Mesothelial cell of epicardium (in vitro differentiated cells): Measurements from ENCODE around the gene OR5AU1. TPM values are rescaled to one million over a fixed set of nuclear protein-coding genes. Genes with fewer than 3 reads are reported as not detected.

ENCODE experiments used
- DNase-seq, 2 experiments: peaks; one replicate each; pipeline ENCODE4 v3.0.0; 2021; ENCODE audit warnings: low spot score in 2 of 2; ENCODE audit not compliant: unreplicated experiment in 2 of 2
- H3K27ac Mint-ChIP-seq: 2 replicates; pipeline ENCODE4 v1.8.0; 2021; ENCODE audit warnings: mixed read lengths
- H3K27me3 Mint-ChIP-seq: 2 replicates; pipeline ENCODE4 v1.8.0; 2021; ENCODE audit warnings: low read depth, mixed read lengths
- H3K36me3 Mint-ChIP-seq: 2 replicates; pipeline ENCODE4 v1.8.0; 2021; ENCODE audit warnings: mixed read lengths
- H3K4me1 Mint-ChIP-seq: 2 replicates; pipeline ENCODE4 v1.8.0; 2021; ENCODE audit warnings: mixed read lengths
- H3K4me3 Mint-ChIP-seq: 2 replicates; pipeline ENCODE4 v1.8.0; 2021; ENCODE audit warnings: mild to moderate bottlenecking, moderate library complexity, mixed read lengths
- H3K9me3 Mint-ChIP-seq: 2 replicates; pipeline ENCODE4 v1.8.0; 2021; ENCODE audit warnings: mixed read lengths
- total RNA-seq: library from RNA; stranded (reverse); gene quantifications from 3 replicates; pipeline ENCODE4 v1.2.1, GENCODE V29; 2021
- TF ChIP-seq, protein P1 (sequence below): fragments of 200-600 bp; sonication (generic); IDR thresholded peaks from one replicate; pipeline ENCODE4 v1.5.0; 2021; ENCODE audit warnings: antibody characterized with exemption; ENCODE audit not compliant: unreplicated experiment

The OR5AU1 gene
- total RNA-seq, result not detected in 3 replicates

DNA sequence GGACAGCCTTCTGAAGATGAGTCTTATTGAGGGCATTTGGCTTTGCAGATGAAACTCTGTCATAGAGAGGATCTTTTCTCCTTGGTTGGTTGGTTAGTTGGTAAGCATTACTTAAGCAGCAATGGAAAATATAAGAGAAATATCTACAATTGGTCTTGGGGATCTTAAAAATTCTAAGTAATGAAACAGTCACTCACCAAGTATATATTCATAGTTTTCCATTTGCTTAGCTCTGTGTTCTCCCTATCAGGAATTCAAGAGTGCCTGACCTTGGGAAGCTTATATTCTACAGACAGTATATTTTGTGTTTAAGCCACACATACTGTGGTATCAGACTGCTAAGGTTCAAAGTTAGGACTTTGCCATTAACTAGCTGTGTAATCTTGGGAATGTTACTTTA, at the start of gene OR5AU1:
Gene OR5AU1 (minus strand): TSS at position 101 of the 400 bp plus-strand sequence. CDS start 191 bp downstream, outside the sequence.
- Mint-ChIP-seq H3K36me3 (no peaks in the 10 kb centered on the region), H3K27me3 (peaks cover 53% of the 10 kb centered on the region), H3K9me3 (no peaks in the 10 kb centered on the region), H3K27ac (no peak within 1 kb of the TSS), H3K4me1 (no peaks in the 10 kb centered on the region), H3K4me3 (no peak within 1 kb of the TSS)
- TF ChIP-seq, protein P1, sequence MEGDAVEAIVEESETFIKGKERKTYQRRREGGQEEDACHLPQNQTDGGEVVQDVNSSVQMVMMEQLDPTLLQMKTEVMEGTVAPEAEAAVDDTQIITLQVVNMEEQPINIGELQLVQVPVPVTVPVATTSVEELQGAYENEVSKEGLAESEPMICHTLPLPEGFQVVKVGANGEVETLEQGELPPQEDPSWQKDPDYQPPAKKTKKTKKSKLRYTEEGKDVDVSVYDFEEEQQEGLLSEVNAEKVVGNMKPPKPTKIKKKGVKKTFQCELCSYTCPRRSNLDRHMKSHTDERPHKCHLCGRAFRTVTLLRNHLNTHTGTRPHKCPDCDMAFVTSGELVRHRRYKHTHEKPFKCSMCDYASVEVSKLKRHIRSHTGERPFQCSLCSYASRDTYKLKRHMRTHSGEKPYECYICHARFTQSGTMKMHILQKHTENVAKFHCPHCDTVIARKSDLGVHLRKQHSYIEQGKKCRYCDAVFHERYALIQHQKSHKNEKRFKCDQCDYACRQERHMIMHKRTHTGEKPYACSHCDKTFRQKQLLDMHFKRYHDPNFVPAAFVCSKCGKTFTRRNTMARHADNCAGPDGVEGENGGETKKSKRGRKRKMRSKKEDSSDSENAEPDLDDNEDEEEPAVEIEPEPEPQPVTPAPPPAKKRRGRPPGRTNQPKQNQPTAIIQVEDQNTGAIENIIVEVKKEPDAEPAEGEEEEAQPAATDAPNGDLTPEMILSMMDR, result no peak
- DNase-seq, result no peak

DNA sequence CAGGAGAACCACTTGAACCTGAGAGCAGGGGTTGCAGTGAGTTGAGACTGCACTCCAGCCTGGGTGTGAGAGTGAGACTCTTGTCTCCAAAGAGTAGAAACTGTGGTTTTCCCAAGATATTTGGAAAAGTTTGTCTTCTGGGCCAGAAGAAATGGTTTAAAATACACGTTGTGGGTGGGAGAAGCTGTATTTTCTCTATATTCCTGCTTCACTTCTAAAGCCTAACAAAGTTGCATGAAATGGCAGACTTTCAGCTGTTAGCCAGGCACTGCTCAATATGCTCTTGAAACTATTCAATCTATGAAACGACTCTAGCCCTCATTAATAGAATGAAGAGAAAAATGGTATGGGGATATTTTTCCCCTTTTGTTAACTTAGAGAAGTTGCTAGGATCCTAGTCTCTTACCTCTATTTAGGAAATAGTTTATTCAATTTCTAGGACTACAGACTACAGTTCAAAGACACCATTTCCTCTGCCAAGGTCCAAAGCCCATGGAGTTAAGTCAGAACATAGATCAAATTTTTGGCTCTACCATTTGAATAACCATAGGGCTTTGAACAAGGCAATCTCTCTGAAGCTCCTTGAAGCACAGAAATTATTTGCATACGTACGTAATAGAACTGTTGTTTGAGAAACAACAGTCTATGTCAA, 49.3 kb upstream of the OR5AU1 start:
- Mint-ChIP-seq H3K4me1 (no peaks in the 10 kb centered on the region), H3K36me3 (peaks cover 28% of the 10 kb centered on the region), H3K27me3 (no peaks in the 10 kb centered on the region), H3K4me3 (no peak overlapping the region), H3K9me3 (no peaks in the 10 kb centered on the region), H3K27ac (no peak overlapping the region)
- TF ChIP-seq, protein P1, result no peak
- DNase-seq, result no peak

DNA sequence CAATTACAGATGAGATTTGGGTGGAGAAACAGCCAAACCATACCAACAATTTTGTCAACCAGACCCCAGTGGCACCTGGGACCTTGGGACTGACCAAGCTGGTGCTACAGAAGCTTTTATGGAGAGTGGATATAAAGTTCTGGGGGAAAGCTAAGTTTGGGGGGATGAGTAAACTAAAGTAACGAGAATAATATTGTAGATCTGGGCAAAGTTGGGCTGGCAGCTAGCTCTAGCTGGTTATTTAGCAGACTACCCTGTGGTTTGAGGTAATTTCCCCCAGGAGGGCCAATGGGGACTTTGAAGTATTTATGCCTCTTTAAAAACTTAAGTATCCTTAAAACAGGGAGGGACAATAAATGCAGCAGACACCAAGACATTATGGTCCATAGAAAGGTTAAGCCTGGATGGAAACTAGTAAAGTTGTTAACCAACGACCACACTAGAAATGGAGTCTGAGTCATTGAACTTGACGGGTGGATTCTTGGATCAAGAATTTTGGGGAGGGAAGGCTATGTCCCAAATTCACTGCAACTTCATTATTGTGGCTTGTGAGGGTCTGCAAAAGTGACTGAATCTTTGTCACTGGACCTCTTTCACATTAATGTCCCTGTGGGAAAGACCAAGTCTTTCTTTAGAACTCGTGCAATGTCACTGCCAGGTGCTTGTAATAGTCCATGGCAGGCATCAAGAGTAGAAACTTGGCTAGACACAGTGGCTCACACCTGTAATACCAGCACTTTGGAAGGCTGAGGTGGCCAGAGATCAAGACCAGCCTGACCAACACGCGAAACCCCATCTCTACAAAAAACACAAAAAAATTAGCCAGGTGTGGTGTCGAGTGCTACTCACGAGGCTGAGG, 48.5 kb upstream of the OR5AU1 start:
- TF ChIP-seq, protein P1, result no peak
- Mint-ChIP-seq H3K27me3 (no peaks in the 10 kb centered on the region), H3K27ac (peak overlapping the region; percentile 62), H3K4me3 (no peak overlapping the region), H3K36me3 (peaks cover 23% of the 10 kb centered on the region), H3K4me1 (no peaks in the 10 kb centered on the region), H3K9me3 (no peaks in the 10 kb centered on the region)
- no peak for DNase-seq

DNA sequence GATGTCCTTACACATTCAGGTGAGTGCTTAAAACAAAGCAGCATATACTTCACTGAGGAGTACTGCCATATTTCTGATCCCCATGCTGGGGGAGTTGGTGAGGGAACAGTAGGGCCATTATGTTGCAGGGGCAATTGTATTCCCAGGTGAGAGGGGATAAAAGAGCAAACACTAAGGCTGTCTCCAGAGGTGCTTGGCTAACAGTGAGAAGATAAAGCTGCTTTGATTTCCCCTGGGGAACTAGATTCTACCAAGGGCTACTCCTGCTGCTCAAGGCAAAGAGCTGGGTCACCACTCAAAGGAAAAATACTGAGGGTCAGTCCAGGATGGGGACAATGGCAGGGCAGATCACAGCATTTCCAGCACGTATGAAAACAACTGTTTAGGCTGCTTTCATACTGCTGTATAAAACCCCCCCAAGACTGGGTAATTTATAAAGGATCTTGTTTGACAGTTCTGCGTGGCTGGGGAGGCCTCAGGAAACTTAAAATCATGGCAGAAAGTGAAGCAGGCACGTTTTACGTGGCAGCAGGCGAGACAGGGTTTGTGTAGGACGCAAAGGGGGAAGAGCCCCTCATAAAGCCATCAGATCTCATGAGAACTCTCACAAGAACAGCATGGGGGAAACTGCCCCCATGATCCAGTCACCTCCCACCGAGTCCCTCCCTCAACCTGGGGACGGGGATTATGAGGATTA, 47.8 kb upstream of the OR5AU1 start:
- DNase-seq, result no peak
- Mint-ChIP-seq H3K36me3 (peaks cover 20% of the 10 kb centered on the region), H3K9me3 (no peaks in the 10 kb centered on the region), H3K4me1 (no peaks in the 10 kb centered on the region), H3K4me3 (no peak overlapping the region), H3K27ac (peak overlapping the region; percentile 62), H3K27me3 (no peaks in the 10 kb centered on the region)
- TF ChIP-seq, protein P1, result no peak

DNA sequence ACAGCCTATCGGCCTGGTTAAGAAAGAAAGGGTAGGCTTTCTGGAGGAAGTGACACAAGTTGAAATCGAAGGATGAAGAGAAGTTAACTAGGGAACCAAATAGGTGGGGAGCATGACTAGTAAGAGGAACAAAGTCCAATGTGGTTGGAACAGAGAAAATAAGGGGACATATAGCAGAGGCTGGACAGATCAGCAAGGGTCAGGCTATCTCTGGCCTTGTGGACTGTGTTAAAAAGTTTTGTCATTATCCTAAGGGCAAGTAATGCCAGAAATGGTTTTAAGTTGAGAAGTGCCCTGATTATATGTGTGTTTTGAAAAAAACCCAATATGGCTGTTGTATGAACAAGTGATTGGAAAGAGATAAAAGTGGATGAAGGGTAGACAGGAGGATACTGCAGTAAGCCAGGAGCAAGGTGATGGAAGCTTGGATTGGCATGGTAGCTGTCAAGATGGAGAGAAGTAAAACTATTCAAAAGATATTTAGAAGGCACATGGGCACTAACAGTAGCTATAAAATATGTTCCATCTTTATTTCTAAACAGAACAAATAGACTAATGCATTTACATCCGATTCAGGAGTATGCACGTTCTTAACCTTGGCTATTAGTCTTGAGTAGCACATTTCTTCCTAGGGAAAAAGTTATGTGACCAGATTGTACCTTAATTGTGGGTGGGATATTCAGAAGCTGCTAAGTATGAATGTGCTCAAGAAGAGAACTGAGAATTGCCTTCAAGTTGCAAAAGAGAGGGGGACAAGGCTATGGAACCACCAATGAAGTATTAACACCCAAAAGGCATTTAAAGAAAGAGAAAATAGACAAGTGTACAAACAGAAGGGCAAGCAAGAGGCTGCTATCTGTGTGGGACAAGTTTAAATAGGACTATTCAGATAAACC, 46.8 kb upstream of the OR5AU1 start:
- TF ChIP-seq, protein P1, result no peak
- Mint-ChIP-seq H3K27ac (no peak overlapping the region), H3K36me3 (peaks cover 17% of the 10 kb centered on the region), H3K4me3 (no peak overlapping the region), H3K9me3 (peaks cover 4% of the 10 kb centered on the region), H3K4me1 (no peaks in the 10 kb centered on the region), H3K27me3 (no peaks in the 10 kb centered on the region)
- no peak for DNase-seq
